ENCODE results near the gene NIM1K. TPM values are rescaled to one million over a fixed set of nuclear protein-coding genes. Genes with fewer than 3 reads are reported as not detected.

The NIM1K gene
- total RNA-seq, 3 donors from 2014 or later: 0.29 to 0.48 (median 0.33) TPM

- no peaks in the 10 kb centered on the region for H3K27me3 ChIP-seq
- no peak overlapping the region for H3K27ac ChIP-seq
- H3K36me3 ChIP-seq: no peaks in the 10 kb centered on the region
- no peak for DNase-seq (ENCODE audit: low spot score in 2 of 2)
- intact Hi-C loops (cut with DNase I; ENCODE audit: low total_unique reads): no loop called here
- no peak overlapping the region for H3K4me3 ChIP-seq
- H3K4me1 ChIP-seq: no peaks in the 10 kb centered on the region
- TF ChIP-seq POLR2A (IDR thresholded peaks at IDR 0.05) (no peak), POLR2AphosphoS5 (IDR thresholded peaks at IDR 0.05) (no peak), CTCF (IDR thresholded peaks at IDR 0.05) (no peak)
- no peaks in the 10 kb centered on the region for H3K9me3 ChIP-seq
These were observed 33.7 kb downstream of the NIM1K start for GRCh38 chr5:43225649-43226245.

DNA sequence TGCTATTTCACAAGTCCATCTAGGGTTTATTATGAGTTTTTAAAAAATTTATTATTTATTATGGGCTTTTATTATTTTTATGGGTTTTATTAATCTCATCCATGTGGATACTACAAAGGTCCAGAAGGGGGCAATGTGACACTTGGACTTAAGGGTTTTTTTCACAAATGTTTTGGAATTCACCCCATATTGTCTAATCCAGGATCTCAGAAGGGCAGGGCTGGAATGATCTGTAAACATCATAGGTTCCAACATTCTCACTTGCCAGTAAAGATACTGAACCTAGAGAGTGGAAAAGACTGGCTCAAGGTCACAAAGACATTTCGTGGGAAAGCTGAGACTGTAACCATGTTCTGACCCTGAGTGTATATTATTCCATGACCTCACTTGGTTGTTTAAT lies 35.6 kb downstream of the NIM1K start:
- TF ChIP-seq CTCF (IDR thresholded peaks at IDR 0.05) (peak; percentile 18 to 21 (median 18)), POLR2AphosphoS5 (IDR thresholded peaks at IDR 0.05) (no peak)

GRCh38 chr5:43230707-43231106 lies 38.7 kb downstream of the NIM1K start:
- TF ChIP-seq POLR2AphosphoS5 (IDR thresholded peaks at IDR 0.05) (no peak), POLR2A (IDR thresholded peaks at IDR 0.05) (no peak), CTCF (IDR thresholded peaks at IDR 0.05) (no peak)
- no peaks in the 10 kb centered on the region for H3K36me3 ChIP-seq

More for the DNA sequence above, 35.6 kb downstream of the NIM1K start:
- Histone ChIP-seq H3K9me3 (no peaks in the 10 kb centered on the region), H3K27ac (no peak overlapping the region), H3K4me1 (no peaks in the 10 kb centered on the region), H3K27me3 (no peaks in the 10 kb centered on the region), H3K36me3 (no peaks in the 10 kb centered on the region), H3K4me3 (no peak overlapping the region)
- DNase-seq (ENCODE audit: low spot score in 2 of 2): no peak
- intact Hi-C loops (cut with DNase I; ENCODE audit: low total_unique reads): no loop called here

GRCh38 chr5:43231977-43232376 lies 40.0 kb downstream of the NIM1K start:
- intact Hi-C loops (cut with DNase I; ENCODE audit: low total_unique reads): no loop called here
- DNase-seq (ENCODE audit: low spot score in 2 of 2): no peak

More at GRCh38 chr5:43230707-43231106, 38.7 kb downstream of the NIM1K start:
- no peak overlapping the region for H3K4me3 ChIP-seq
- no peaks in the 10 kb centered on the region for H3K27me3 ChIP-seq
- no peaks in the 10 kb centered on the region for H3K4me1 ChIP-seq
- no peak for DNase-seq (ENCODE audit: low spot score in 2 of 2)
- intact Hi-C loops (cut with DNase I; ENCODE audit: low total_unique reads): no loop called here
- no peak overlapping the region for H3K27ac ChIP-seq
- no peaks in the 10 kb centered on the region for H3K9me3 ChIP-seq

More at GRCh38 chr5:43231977-43232376, 40.0 kb downstream of the NIM1K start:
- no peak overlapping the region for H3K27ac ChIP-seq
- H3K27me3 ChIP-seq: no peaks in the 10 kb centered on the region
- no peaks in the 10 kb centered on the region for H3K4me1 ChIP-seq
- TF ChIP-seq POLR2AphosphoS5 (IDR thresholded peaks at IDR 0.05) (no peak), CTCF (IDR thresholded peaks at IDR 0.05) (no peak), POLR2A (IDR thresholded peaks at IDR 0.05) (no peak)
- no peak overlapping the region for H3K4me3 ChIP-seq
- H3K9me3 ChIP-seq: no peaks in the 10 kb centered on the region
- no peaks in the 10 kb centered on the region for H3K36me3 ChIP-seq
